Neural cell (in vitro differentiated cells): ENCODE measurements around the gene CREB3L2. TPM values are rescaled to one million over a fixed set of nuclear protein-coding genes. Genes with fewer than 3 reads are reported as not detected.

ENCODE experiments used
- H2AFZ ChIP-seq: fragments of 200-600, 300-800 bp; sonication (generic), shearing (Covaris generic); 2 replicates; pipeline ENCODE4 v1.6.0; 2014; ENCODE audit warnings: low read depth, mild to moderate bottlenecking, antibody characterized with exemption, low read length, moderate library complexity
- H3F3A ChIP-seq: fragments of 200-600 bp; shearing (Covaris generic); 2 replicates; pipeline ENCODE4 v1.6.1; 2016; ENCODE audit warnings: mild to moderate bottlenecking, moderate library complexity, mixed read lengths, antibody characterized with exemption, low read length; ENCODE audit not compliant: insufficient read depth, poor library complexity, severe bottlenecking
- H3K27ac ChIP-seq: fragments of 200-600, 300-800 bp; sonication (generic), shearing (Covaris generic); 2 replicates; pipeline ENCODE4 v1.5.1; 2014; ENCODE audit warnings: mild to moderate bottlenecking, low read length, moderate library complexity
- H3K27me3 ChIP-seq: fragments of 300-800, 200-600 bp; sonication (generic), shearing (Covaris generic); 2 replicates; pipeline ENCODE4 v1.6.0; 2014; ENCODE audit warnings: mild to moderate bottlenecking, low read depth, low read length, moderate library complexity; ENCODE audit not compliant: insufficient read depth
- H3K36me3 ChIP-seq: fragments of 300-800, 200-600 bp; sonication (generic), shearing (Covaris generic); 2 replicates; pipeline ENCODE4 v1.5.1; 2014; ENCODE audit warnings: mild to moderate bottlenecking, antibody characterized with exemption, low read length, moderate library complexity; ENCODE audit not compliant: insufficient read depth
- H3K4me2 ChIP-seq: fragments of 300-800, 200-600 bp; sonication (generic), shearing (Covaris generic); 2 replicates; pipeline ENCODE4 v1.6.0; 2014; ENCODE audit warnings: mild to moderate bottlenecking, low read length
- H3K4me3 ChIP-seq: fragments of 300-800, 200-600 bp; sonication (generic), shearing (Covaris generic); 2 replicates; pipeline ENCODE4 v1.5.1; 2014; ENCODE audit warnings: mild to moderate bottlenecking, low read length, moderate library complexity
- H3K79me2 ChIP-seq: fragments of 200-600 bp; shearing (Covaris generic); replicated peaks from 2 replicates; pipeline ENCODE4 v1.6.0; 2014; ENCODE audit warnings: mild to moderate bottlenecking, low read length, moderate library complexity; ENCODE audit not compliant: insufficient read depth
- H3K9ac ChIP-seq: fragments of 300-800, 200-600 bp; sonication (generic), shearing (Covaris generic); 2 replicates; pipeline ENCODE4 v1.6.1; 2016; ENCODE audit warnings: mild to moderate bottlenecking, low read length, mixed read lengths
- H3K9me2 ChIP-seq: fragments of 200-600 bp; shearing (Covaris generic); 2 replicates; pipeline ENCODE4 v1.6.1; 2016; ENCODE audit warnings: mild to moderate bottlenecking, low read length, mixed read lengths; ENCODE audit not compliant: insufficient read depth
- H3K9me3 ChIP-seq: fragments of 200-600, 300-800 bp; sonication (generic), shearing (Covaris generic); 2 replicates; pipeline ENCODE4 v1.6.1; 2016; ENCODE audit warnings: mild to moderate bottlenecking, mixed run types, low read length, moderate library complexity, mixed read lengths
- H4K20me1 ChIP-seq: fragments of 200-600 bp; shearing (Covaris generic); 2 replicates; pipeline ENCODE4 v1.6.1; 2016; ENCODE audit warnings: mild to moderate bottlenecking, mixed run types; ENCODE audit not compliant: insufficient read depth
- EP300 ChIP-seq: fragments of 450-650 bp; conservative IDR thresholded peaks from 2 replicates; pipeline ENCODE4 v1.6.1; 2014; ENCODE audit warnings: antibody characterized with exemption, mild to moderate bottlenecking, moderate library complexity; ENCODE audit not compliant: poor library complexity, severe bottlenecking
- EZH2 ChIP-seq: fragments of 200-600, 300-800 bp; shearing (Covaris generic), sonication (generic); IDR thresholded peaks from 2 replicates; pipeline ENCODE4 v1.6.1; 2014; ENCODE audit warnings: antibody characterized with exemption, low read length, borderline replicate concordance, mild to moderate bottlenecking; ENCODE audit not compliant: insufficient read depth, poor library complexity, severe bottlenecking
- SMC3 ChIP-seq: fragments of 450-650 bp; conservative IDR thresholded peaks from 2 replicates; pipeline ENCODE4 v1.6.1; 2014; ENCODE audit warnings: antibody characterized with exemption, mild to moderate bottlenecking, moderate library complexity; ENCODE audit not compliant: poor library complexity
- TAF1 ChIP-seq: IDR thresholded peaks from 2 replicates; pipeline ENCODE4 v1.6.1; 2012; ENCODE audit warnings: low read depth
- polyA plus RNA-seq: library from polyadenylated mRNA; depleted of rRNA; stranded (reverse); fragments of >200 nt; gene quantifications from 2 replicates; pipeline ENCODE4 v1.2.3, GENCODE V29; 2014
- TF ChIP-seq, protein P1 (sequence below): IDR thresholded peaks from 2 replicates; pipeline ENCODE4 v1.6.1; 2012; ENCODE audit warnings: borderline replicate concordance

The CREB3L2 gene
- polyA plus RNA-seq, 1 donor from 2014 or later = 1.5 TPM

DNA sequence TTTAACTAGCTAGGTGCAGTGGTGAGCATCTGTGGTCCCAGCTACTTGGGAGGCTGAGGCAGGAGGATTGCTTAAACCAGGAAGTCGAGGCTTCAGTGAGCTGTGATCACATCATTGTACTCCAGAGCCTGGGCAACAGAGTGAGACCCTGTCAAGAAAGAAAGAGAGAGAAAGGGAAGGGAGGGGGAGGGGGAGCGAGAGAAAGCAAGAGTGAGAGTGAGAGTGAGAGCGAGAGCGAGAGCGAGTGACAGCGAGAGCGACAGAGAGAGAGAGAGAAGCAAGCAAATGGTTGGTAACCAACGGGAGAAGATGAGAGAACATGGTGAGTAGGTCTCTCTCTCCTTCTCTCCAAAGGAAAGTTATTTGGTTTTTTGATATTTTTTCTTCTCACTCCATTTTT is 85.3 kb downstream of the CREB3L2 start:
- no peaks in the 10 kb centered on the region for H3K9me2 ChIP-seq
- no peaks in the 10 kb centered on the region for H3F3A ChIP-seq
- H4K20me1 ChIP-seq = no peaks in the 10 kb centered on the region
- no peaks in the 10 kb centered on the region for H3K9me3 ChIP-seq
- H3K4me2 ChIP-seq = no peak overlapping the region
- H3K36me3 ChIP-seq = no peaks in the 10 kb centered on the region
- no peaks in the 10 kb centered on the region for H3K27me3 ChIP-seq
- no peak for TF ChIP-seq SMC3
- TF ChIP-seq TAF1 = no peak
- TF ChIP-seq EP300 = no peak
- TF ChIP-seq, protein P1, sequence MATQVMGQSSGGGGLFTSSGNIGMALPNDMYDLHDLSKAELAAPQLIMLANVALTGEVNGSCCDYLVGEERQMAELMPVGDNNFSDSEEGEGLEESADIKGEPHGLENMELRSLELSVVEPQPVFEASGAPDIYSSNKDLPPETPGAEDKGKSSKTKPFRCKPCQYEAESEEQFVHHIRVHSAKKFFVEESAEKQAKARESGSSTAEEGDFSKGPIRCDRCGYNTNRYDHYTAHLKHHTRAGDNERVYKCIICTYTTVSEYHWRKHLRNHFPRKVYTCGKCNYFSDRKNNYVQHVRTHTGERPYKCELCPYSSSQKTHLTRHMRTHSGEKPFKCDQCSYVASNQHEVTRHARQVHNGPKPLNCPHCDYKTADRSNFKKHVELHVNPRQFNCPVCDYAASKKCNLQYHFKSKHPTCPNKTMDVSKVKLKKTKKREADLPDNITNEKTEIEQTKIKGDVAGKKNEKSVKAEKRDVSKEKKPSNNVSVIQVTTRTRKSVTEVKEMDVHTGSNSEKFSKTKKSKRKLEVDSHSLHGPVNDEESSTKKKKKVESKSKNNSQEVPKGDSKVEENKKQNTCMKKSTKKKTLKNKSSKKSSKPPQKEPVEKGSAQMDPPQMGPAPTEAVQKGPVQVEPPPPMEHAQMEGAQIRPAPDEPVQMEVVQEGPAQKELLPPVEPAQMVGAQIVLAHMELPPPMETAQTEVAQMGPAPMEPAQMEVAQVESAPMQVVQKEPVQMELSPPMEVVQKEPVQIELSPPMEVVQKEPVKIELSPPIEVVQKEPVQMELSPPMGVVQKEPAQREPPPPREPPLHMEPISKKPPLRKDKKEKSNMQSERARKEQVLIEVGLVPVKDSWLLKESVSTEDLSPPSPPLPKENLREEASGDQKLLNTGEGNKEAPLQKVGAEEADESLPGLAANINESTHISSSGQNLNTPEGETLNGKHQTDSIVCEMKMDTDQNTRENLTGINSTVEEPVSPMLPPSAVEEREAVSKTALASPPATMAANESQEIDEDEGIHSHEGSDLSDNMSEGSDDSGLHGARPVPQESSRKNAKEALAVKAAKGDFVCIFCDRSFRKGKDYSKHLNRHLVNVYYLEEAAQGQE = no peak
- no peak overlapping the region for H3K27ac ChIP-seq
- no peaks in the 10 kb centered on the region for H3K79me2 ChIP-seq
- no peak overlapping the region for H2AFZ ChIP-seq
- no peak overlapping the region for H3K4me3 ChIP-seq
- no peak overlapping the region for H3K9ac ChIP-seq

DNA sequence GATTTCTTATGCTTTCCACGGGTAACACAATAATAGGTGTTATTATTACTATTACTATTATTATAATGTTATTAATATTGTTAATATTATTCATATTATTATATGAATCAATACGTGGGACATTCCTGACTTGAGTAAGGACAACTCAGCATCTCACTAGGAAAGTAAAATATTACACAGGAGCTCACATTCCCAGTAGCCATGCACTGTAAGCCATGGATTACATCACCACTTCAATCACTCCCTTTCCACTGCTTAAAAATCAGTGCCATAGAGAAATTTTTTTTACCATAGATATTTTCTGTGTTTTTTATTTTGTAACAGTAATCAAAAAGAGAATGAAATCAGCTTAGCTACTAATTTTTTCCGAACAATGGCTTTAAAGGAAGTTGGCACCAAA is 86.6 kb downstream of the CREB3L2 start:
- H3K9ac ChIP-seq = no peak overlapping the region
- H3K4me3 ChIP-seq = no peak overlapping the region
- H3K9me2 ChIP-seq = no peaks in the 10 kb centered on the region
- no peak overlapping the region for H3K4me2 ChIP-seq
- H3K9me3 ChIP-seq = no peaks in the 10 kb centered on the region
- TF ChIP-seq TAF1 (no peak), EZH2 (no peak), EP300 (no peak)
- TF ChIP-seq, protein P1 = no peak
- H3K27me3 ChIP-seq = no peaks in the 10 kb centered on the region
- H2AFZ ChIP-seq = no peak overlapping the region
- no peak overlapping the region for H3K27ac ChIP-seq
- no peaks in the 10 kb centered on the region for H3F3A ChIP-seq
- no peaks in the 10 kb centered on the region for H4K20me1 ChIP-seq
- H3K79me2 ChIP-seq = no peaks in the 10 kb centered on the region
- no peaks in the 10 kb centered on the region for H3K36me3 ChIP-seq

- H3K36me3 ChIP-seq = no peaks in the 10 kb centered on the region
- no peak for TF ChIP-seq SMC3
- TF ChIP-seq TAF1 = no peak
Observed at GRCh38 chr7:137913985-137914384, 87.9 kb downstream of the CREB3L2 start.

More at GRCh38 chr7:137913985-137914384, 87.9 kb downstream of the CREB3L2 start:
- H3K4me2 ChIP-seq = no peak overlapping the region
- no peaks in the 10 kb centered on the region for H4K20me1 ChIP-seq
- no peaks in the 10 kb centered on the region for H3K9me2 ChIP-seq
- no peak overlapping the region for H3K4me3 ChIP-seq
- H3K27me3 ChIP-seq = no peaks in the 10 kb centered on the region
- no peak overlapping the region for H2AFZ ChIP-seq
- no peak overlapping the region for H3K27ac ChIP-seq
- no peaks in the 10 kb centered on the region for H3K79me2 ChIP-seq
- no peaks in the 10 kb centered on the region for H3F3A ChIP-seq
- no peaks in the 10 kb centered on the region for H3K9me3 ChIP-seq
- H3K9ac ChIP-seq = no peak overlapping the region
